H9 (cell line): Measurements from ENCODE around the gene SLC25A4. TPM values are rescaled to one million over a fixed set of nuclear protein-coding genes. Genes with fewer than 3 reads are reported as not detected.

Experiments
- DNase-seq: peaks from one replicate; pipeline ENCODE4 v3.0.0-alpha.2; 2017
- H2AFZ ChIP-seq: one replicate; pipeline ENCODE4 v1.6.1; 2013; ENCODE audit warnings: mild to moderate bottlenecking, low read length, control low read depth, moderate library complexity
- H2AK5ac ChIP-seq: 2 replicates; pipeline ENCODE4 v1.6.1; 2013; ENCODE audit warnings: low read length, control low read depth, mixed read lengths; ENCODE audit not compliant: insufficient read length
- H2BK120ac ChIP-seq: one replicate; pipeline ENCODE4 v1.6.1; 2013; ENCODE audit warnings: low read depth, mild to moderate bottlenecking, low read length, control low read depth, inconsistent platforms; ENCODE audit not compliant: poor library complexity, severe bottlenecking
- H2BK12ac ChIP-seq: 2 replicates; pipeline ENCODE4 v1.6.1; 2013; ENCODE audit warnings: low read length, control low read depth, mixed read lengths, low read depth; ENCODE audit not compliant: insufficient read length
- H2BK15ac ChIP-seq: 2 replicates; pipeline ENCODE4 v1.6.1; 2013; ENCODE audit warnings: low read depth, low read length, control low read depth
- H2BK20ac ChIP-seq: one replicate; pipeline ENCODE4 v1.6.1; 2013; ENCODE audit warnings: low read depth, mild to moderate bottlenecking, low read length, control low read depth, inconsistent platforms; ENCODE audit not compliant: poor library complexity, severe bottlenecking
- H2BK5ac ChIP-seq: 2 replicates; pipeline ENCODE4 v1.6.1; 2013; ENCODE audit warnings: low read length, control low read depth, mixed read lengths; ENCODE audit not compliant: insufficient read length
- H3K14ac ChIP-seq: 2 replicates; pipeline ENCODE4 v1.6.1; 2013; ENCODE audit warnings: low read length, control low read depth; ENCODE audit not compliant: insufficient read depth
- H3K18ac ChIP-seq: 2 replicates; pipeline ENCODE4 v1.6.1; 2013; ENCODE audit warnings: low read depth, mild to moderate bottlenecking, mixed read lengths, low read length, control low read depth; ENCODE audit not compliant: insufficient read length
- H3K23ac ChIP-seq: 2 replicates; pipeline ENCODE4 v1.6.1; 2013; ENCODE audit warnings: low read length, control low read depth, mixed read lengths, low read depth; ENCODE audit not compliant: insufficient read length
- H3K23me2 ChIP-seq: 2 replicates; pipeline ENCODE4 v1.6.1; 2013; ENCODE audit warnings: low read depth, mild to moderate bottlenecking, mixed read lengths, low read length, control low read depth; ENCODE audit not compliant: insufficient read length, poor library complexity, severe bottlenecking
- H3K27ac ChIP-seq: 2 replicates; pipeline ENCODE4 v1.5.1; 2013; ENCODE audit warnings: low read length, control low read depth, mixed read lengths, low read depth; ENCODE audit not compliant: insufficient read length
- H3K27me3 ChIP-seq: 2 replicates; pipeline ENCODE4 v1.6.1; 2013; ENCODE audit warnings: low read length, control low read depth, inconsistent platforms; ENCODE audit not compliant: insufficient read depth
- H3K4ac ChIP-seq: 2 replicates; pipeline ENCODE4 v1.6.1; 2013; ENCODE audit warnings: low read depth, mild to moderate bottlenecking, control low read depth, inconsistent platforms, low read length, moderate library complexity
- H3K4me1 ChIP-seq: 2 replicates; pipeline ENCODE4 v1.6.1; 2013; ENCODE audit warnings: low read length, control low read depth, inconsistent platforms; ENCODE audit not compliant: insufficient read depth
- H3K4me2 ChIP-seq: 2 replicates; pipeline ENCODE4 v1.6.1; 2013; ENCODE audit warnings: low read length, control low read depth, mixed read lengths; ENCODE audit not compliant: insufficient read length, insufficient read depth
- H3K56ac ChIP-seq: 2 replicates; pipeline ENCODE4 v1.6.1; 2013; ENCODE audit warnings: low read depth, mild to moderate bottlenecking, mixed read lengths, low read length, control low read depth; ENCODE audit not compliant: insufficient read length
- H3K79me1 ChIP-seq: 2 replicates; pipeline ENCODE4 v1.6.1; 2013; ENCODE audit warnings: low read depth, mild to moderate bottlenecking, moderate library complexity, low read length, control low read depth, inconsistent platforms; ENCODE audit not compliant: insufficient read depth, poor library complexity, severe bottlenecking
- H3K79me2 ChIP-seq: 2 replicates; pipeline ENCODE4 v1.6.1; 2013; ENCODE audit warnings: low read length, control low read depth, inconsistent platforms; ENCODE audit not compliant: insufficient read depth
- H3K9ac ChIP-seq: 2 replicates; pipeline ENCODE4 v1.6.1; 2013; ENCODE audit warnings: low read length, control low read depth, mixed read lengths; ENCODE audit not compliant: insufficient read length; ENCODE audit errors: extremely low read depth
- H3K9me3 ChIP-seq: one replicate; pipeline ENCODE4 v1.6.1; 2013; ENCODE audit warnings: low read depth, low read length, inconsistent platforms; ENCODE audit not compliant: control insufficient read depth
- H3T11ph ChIP-seq: one replicate; pipeline ENCODE4 v1.6.1; 2013; ENCODE audit warnings: mild to moderate bottlenecking, low read length, control low read depth, inconsistent platforms
- H4K20me1 ChIP-seq: one replicate; pipeline ENCODE4 v1.6.1; 2013; ENCODE audit not compliant: control insufficient read depth, insufficient read length, insufficient read depth
- H4K5ac ChIP-seq: 2 replicates; pipeline ENCODE4 v1.6.1; 2013; ENCODE audit warnings: low read depth, mild to moderate bottlenecking, mixed read lengths, low read length, control low read depth; ENCODE audit not compliant: insufficient read length
- H4K8ac ChIP-seq: replicated peaks from 2 replicates; pipeline ENCODE4 v1.6.1; 2013; ENCODE audit warnings: low read length, control low read depth, mixed read lengths, low read depth; ENCODE audit not compliant: insufficient read length
- H4K91ac ChIP-seq: 2 replicates; pipeline ENCODE4 v1.6.1; 2013; ENCODE audit warnings: low read depth, mild to moderate bottlenecking, moderate library complexity, mixed read lengths, low read length, control low read depth; ENCODE audit not compliant: insufficient read length
- H3K27ac Mint-ChIP-seq, 3 experiments: 2 replicates in 2 of 3; 3 replicates in 1 of 3; pipeline ENCODE4 v1.8.0; 2020 to 2021; ENCODE audit warnings: mixed read lengths in 3 of 3, mild to moderate bottlenecking in 1 of 3, moderate library complexity in 1 of 3
- H3K27me3 Mint-ChIP-seq: 2 replicates; pipeline ENCODE4 v1.8.0; 2021; ENCODE audit warnings: low read depth, mild to moderate bottlenecking, moderate library complexity, mixed read lengths
- H3K36me3 Mint-ChIP-seq, 3 experiments: 2 replicates in 2 of 3; 3 replicates in 1 of 3; pipeline ENCODE4 v1.8.0; 2020 to 2021; ENCODE audit warnings: low read depth in 3 of 3, mixed read lengths in 3 of 3; ENCODE audit not compliant: insufficient read depth in 1 of 3
- H3K4me1 Mint-ChIP-seq, 2 experiments: 2 replicates each; pipeline ENCODE4 v1.8.0; 2020; ENCODE audit warnings: mixed read lengths in 2 of 2
- H3K4me3 Mint-ChIP-seq, 2 experiments: 2 replicates in 1 of 2; 3 replicates in 1 of 2; pipeline ENCODE4 v1.8.0; 2020 to 2021; ENCODE audit warnings: mild to moderate bottlenecking in 2 of 2, mixed read lengths in 2 of 2, moderate library complexity in 1 of 2
- H3K9me3 Mint-ChIP-seq, 2 experiments: 2 replicates in 1 of 2; 3 replicates in 1 of 2; pipeline ENCODE4 v1.8.0; 2020; ENCODE audit warnings: mild to moderate bottlenecking in 2 of 2, mixed read lengths in 2 of 2, moderate library complexity in 1 of 2
- WGBS: extraction: QIAGEN DNeasy Blood & Tissue Kit; methylation state at CpG from one replicate; pipeline ENCODE4 v1.1.7; 2013; ENCODE audit warnings: missing lambda C conversion rate, low lambda C conversion rate, mixed read lengths; ENCODE audit not compliant: insufficient read length; ENCODE audit errors: extremely low coverage; 5-methylcytosine and 5-hydroxymethylcytosine counted together
- total RNA-seq: library from RNA; stranded (reverse); gene quantifications from 2 replicates; pipeline ENCODE4 v1.2.1, GENCODE V29; 2021
- TF ChIP-seq, protein P1 (sequence below): fragments of 200-600 bp; sonication (generic); conservative IDR thresholded peaks from 3 replicates; pipeline ENCODE4 v1.8.0; 2021; ENCODE audit warnings: antibody characterized with exemption, mild to moderate bottlenecking

SLC25A4 gene
- total RNA-seq, 1 experiment from 2014 or later, result 54.4 TPM

GRCh38 chr4:185190306-185190856, 47.3 kb downstream of the SLC25A4 start:
- no peaks in the 10 kb centered on the region for H3K23me2 ChIP-seq
- peaks cover 3 to 29% (median 21%) of the 10 kb centered on the region in 3 experiments; a peak in 5 of 7 replicates for H3K36me3 Mint-ChIP-seq
- H4K91ac ChIP-seq, result no peak overlapping the region
- H3K79me1 ChIP-seq, result peaks cover 4% of the 10 kb centered on the region
- no peak overlapping the region for H3K14ac ChIP-seq
- no peak overlapping the region for H3K23ac ChIP-seq
- no peak overlapping the region for H3K4me3 Mint-ChIP-seq
- no peaks in the 10 kb centered on the region for H3K9me3 Mint-ChIP-seq
- no peak overlapping the region for H2BK15ac ChIP-seq
- H4K5ac ChIP-seq, result no peak overlapping the region
- H3K4me2 ChIP-seq, result no peak overlapping the region
- no peaks in the 10 kb centered on the region for H3K27me3 ChIP-seq
- H3K4me1 Mint-ChIP-seq, result peaks cover 9 to 10% of the 10 kb centered on the region in 2 experiments
- H4K20me1 ChIP-seq, result no peaks in the 10 kb centered on the region
- no peak overlapping the region for H2AK5ac ChIP-seq
- H3K4ac ChIP-seq, result no peak overlapping the region
- H2AFZ ChIP-seq, result no peak overlapping the region
- no peak overlapping the region for H2BK12ac ChIP-seq
- peak overlapping the region in 1 of 3 experiments; percentile 22; a peak in 2 of 7 replicates for H3K27ac Mint-ChIP-seq
- H3K9me3 ChIP-seq, result no peaks in the 10 kb centered on the region
- no peak overlapping the region for H3K56ac ChIP-seq
- no peak for DNase-seq
- no peak overlapping the region for H4K8ac ChIP-seq
- H3K27ac ChIP-seq, result no peak overlapping the region
- no peaks in the 10 kb centered on the region for H3K27me3 Mint-ChIP-seq
- H2BK20ac ChIP-seq, result no peak overlapping the region
- no peak overlapping the region for H3T11ph ChIP-seq
- H3K9ac ChIP-seq, result no peak overlapping the region
- WGBS, result no CpG with 5 or more reads among the region's 6 CpGs
- H3K79me2 ChIP-seq, result no peaks in the 10 kb centered on the region; the same call in 1 of the 2 replicates
- H3K4me1 ChIP-seq, result peaks cover 4% of the 10 kb centered on the region; the same call in 1 of the 2 replicates
- no peak overlapping the region for H2BK5ac ChIP-seq
- no peak overlapping the region for H2BK120ac ChIP-seq
- TF ChIP-seq, protein P1, sequence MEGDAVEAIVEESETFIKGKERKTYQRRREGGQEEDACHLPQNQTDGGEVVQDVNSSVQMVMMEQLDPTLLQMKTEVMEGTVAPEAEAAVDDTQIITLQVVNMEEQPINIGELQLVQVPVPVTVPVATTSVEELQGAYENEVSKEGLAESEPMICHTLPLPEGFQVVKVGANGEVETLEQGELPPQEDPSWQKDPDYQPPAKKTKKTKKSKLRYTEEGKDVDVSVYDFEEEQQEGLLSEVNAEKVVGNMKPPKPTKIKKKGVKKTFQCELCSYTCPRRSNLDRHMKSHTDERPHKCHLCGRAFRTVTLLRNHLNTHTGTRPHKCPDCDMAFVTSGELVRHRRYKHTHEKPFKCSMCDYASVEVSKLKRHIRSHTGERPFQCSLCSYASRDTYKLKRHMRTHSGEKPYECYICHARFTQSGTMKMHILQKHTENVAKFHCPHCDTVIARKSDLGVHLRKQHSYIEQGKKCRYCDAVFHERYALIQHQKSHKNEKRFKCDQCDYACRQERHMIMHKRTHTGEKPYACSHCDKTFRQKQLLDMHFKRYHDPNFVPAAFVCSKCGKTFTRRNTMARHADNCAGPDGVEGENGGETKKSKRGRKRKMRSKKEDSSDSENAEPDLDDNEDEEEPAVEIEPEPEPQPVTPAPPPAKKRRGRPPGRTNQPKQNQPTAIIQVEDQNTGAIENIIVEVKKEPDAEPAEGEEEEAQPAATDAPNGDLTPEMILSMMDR, result no peak
- H3K18ac ChIP-seq, result no peak overlapping the region
